Measurements from ENCODE around the gene MRPS18C. TPM values are rescaled to one million over a fixed set of nuclear protein-coding genes. Genes with fewer than 3 reads are reported as not detected.

Gene MRPS18C
- total and polyA plus RNA-seq, 9 of the 15 experiments (the other 6 are each of a cell fraction or from before 2014, with no cell fraction given) = 54.3 to 390 (median 138) TPM

DNA sequence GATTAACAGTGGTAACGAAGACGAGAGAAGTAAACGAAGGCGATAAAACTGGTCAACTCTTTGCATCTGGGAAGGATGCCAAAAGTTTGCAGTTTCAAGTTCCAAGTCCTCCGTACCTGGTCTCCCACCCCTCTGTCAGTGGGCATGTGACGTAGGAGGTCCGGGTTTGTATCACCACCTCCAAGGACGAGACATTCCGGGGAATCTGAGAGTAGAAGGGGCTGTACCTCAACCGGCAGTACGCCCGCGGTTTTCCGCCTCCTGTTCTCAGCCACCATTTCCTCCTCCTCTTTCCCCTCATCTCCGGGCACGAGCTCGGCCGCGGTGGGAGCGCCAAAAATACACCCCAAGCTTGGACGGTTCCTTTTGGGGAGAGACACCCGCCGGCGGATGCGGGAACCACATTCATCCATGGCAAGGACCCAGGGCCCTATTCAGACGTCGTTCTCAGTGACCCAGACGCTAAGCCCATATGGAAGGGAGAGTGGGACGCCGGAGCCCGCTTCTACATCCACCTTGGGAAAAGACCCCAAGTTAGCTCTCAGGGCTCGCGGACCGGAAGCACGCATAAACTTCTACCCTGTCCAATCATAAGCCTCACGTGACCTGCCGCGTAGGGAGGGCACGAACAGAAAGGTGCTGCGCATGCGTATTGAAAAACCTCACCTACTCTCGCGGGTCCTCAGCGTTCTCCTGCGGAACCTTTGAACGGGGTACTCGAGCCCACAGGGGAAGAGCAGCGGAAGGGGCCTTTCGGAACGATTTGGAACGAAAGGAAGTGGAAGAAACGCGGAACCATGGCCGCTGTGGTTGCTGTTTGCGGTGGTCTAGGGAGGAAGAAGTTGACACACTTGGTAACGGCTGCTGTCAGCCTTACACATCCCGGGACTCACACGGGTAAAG is at the start of gene MRPS18C, which contains the start of gene HELQ (continued):
- TF ChIP-seq KLF13 (tag; IDR thresholded peaks at IDR 0.05; ENCODE audit: borderline replicate concordance, low read depth) (0 out of 2 replicates have a peak, but pooled peaks have one; percentile 61), MAZ (CRISPR knock-in tag; conservative IDR thresholded peaks at IDR 0.05 in 1 of 2, IDR thresholded peaks at IDR 0.05 in 1 of 2) (peak; percentile 59 to 92), ARNT (IDR thresholded peaks at IDR 0.05) (peak; percentile 71 to 76; a peak in 3 of 4 replicates), ZKSCAN3 (CRISPR knock-in tag; IDR thresholded peaks at IDR 0.05) (no peak), SP1 (CRISPR knock-in tag; IDR thresholded peaks at IDR 0.05) (peak; percentile 95), ZFP1 (CRISPR knock-in tag; IDR thresholded peaks at IDR 0.05) (no peak), ZNF217 (CRISPR knock-in tag; IDR thresholded peaks at IDR 0.05) (no peak), TBL1XR1 (IDR thresholded peaks at IDR 0.05; ENCODE audit: low read length in 2 of 2) (peak in 1 of 2 experiments; percentile 66; a peak in 2 of 4 replicates), NFE2 (IDR thresholded peaks at IDR 0.05; ENCODE audit: low read depth) (no peak), ZC3H11A (IDR thresholded peaks at IDR 0.05; ENCODE audit: low read depth, low read length) (peak; percentile 97), TCFL5 (CRISPR knock-in tag; conservative IDR thresholded peaks at IDR 0.05) (no peak), RBFOX2 (IDR thresholded peaks at IDR 0.05; ENCODE audit: low read depth, low read length) (peak; percentile 91), ZNF408 (CRISPR knock-in tag; IDR thresholded peaks at IDR 0.05; ENCODE audit: low read depth) (no peak), EP300 (IDR thresholded peaks at IDR 0.05; ENCODE audit: low read length) (peak; percentile 64), KHSRP (IDR thresholded peaks at IDR 0.05) (no peak), RFX5 (IDR thresholded peaks at IDR 0.05; ENCODE audit: low read depth, low read length) (no peak), TAF15 (IDR thresholded peaks at IDR 0.05; ENCODE audit: low read depth, low read length) (no peak), ZBED1 (IDR thresholded peaks at IDR 0.05) (peak; percentile 84; the same call in 1 of the 2 replicates)
- TF ChIP-seq, protein P1, sequence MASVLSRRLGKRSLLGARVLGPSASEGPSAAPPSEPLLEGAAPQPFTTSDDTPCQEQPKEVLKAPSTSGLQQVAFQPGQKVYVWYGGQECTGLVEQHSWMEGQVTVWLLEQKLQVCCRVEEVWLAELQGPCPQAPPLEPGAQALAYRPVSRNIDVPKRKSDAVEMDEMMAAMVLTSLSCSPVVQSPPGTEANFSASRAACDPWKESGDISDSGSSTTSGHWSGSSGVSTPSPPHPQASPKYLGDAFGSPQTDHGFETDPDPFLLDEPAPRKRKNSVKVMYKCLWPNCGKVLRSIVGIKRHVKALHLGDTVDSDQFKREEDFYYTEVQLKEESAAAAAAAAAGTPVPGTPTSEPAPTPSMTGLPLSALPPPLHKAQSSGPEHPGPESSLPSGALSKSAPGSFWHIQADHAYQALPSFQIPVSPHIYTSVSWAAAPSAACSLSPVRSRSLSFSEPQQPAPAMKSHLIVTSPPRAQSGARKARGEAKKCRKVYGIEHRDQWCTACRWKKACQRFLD (CRISPR knock-in tag; IDR thresholded peaks at IDR 0.05) = peak; percentile 87; the same call in 1 of the 2 replicates
- TF ChIP-seq, protein P2, sequence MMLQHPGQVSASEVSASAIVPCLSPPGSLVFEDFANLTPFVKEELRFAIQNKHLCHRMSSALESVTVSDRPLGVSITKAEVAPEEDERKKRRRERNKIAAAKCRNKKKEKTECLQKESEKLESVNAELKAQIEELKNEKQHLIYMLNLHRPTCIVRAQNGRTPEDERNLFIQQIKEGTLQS (IDR thresholded peaks at IDR 0.05) = peak; percentile 62
- TF ChIP-seq, protein P2 (CRISPR knock-in tag; conservative IDR thresholded peaks at IDR 0.05) = no peak; the same call in 1 of the 2 replicates
- TF ChIP-seq, protein P3, sequence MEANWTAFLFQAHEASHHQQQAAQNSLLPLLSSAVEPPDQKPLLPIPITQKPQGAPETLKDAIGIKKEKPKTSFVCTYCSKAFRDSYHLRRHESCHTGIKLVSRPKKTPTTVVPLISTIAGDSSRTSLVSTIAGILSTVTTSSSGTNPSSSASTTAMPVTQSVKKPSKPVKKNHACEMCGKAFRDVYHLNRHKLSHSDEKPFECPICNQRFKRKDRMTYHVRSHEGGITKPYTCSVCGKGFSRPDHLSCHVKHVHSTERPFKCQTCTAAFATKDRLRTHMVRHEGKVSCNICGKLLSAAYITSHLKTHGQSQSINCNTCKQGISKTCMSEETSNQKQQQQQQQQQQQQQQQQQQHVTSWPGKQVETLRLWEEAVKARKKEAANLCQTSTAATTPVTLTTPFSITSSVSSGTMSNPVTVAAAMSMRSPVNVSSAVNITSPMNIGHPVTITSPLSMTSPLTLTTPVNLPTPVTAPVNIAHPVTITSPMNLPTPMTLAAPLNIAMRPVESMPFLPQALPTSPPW (CRISPR knock-in tag; IDR thresholded peaks at IDR 0.05) = peak; percentile 75
- TF ChIP-seq, protein P4, sequence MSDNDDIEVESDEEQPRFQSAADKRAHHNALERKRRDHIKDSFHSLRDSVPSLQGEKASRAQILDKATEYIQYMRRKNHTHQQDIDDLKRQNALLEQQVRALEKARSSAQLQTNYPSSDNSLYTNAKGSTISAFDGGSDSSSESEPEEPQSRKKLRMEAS (CRISPR knock-in tag; IDR thresholded peaks at IDR 0.05) = peak; percentile 89
- TF ChIP-seq, protein P5, sequence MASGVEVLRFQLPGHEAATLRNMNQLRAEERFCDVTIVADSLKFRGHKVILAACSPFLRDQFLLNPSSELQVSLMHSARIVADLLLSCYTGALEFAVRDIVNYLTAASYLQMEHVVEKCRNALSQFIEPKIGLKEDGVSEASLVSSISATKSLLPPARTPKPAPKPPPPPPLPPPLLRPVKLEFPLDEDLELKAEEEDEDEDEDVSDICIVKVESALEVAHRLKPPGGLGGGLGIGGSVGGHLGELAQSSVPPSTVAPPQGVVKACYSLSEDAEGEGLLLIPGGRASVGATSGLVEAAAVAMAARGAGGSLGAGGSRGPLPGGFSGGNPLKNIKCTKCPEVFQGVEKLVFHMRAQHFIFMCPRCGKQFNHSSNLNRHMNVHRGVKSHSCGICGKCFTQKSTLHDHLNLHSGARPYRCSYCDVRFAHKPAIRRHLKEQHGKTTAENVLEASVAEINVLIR (CRISPR knock-in tag; IDR thresholded peaks at IDR 0.05) = peak; percentile 37
